Measurements from ENCODE around the gene PNRC1.
A peak's percentile ranks its signal among the peaks of the same experiment; 100 is the strongest.
"Not testable (repeated sequence)": the region's sequence is repeated elsewhere in the genome, so short reads cannot be mapped to it uniquely, and the experiment has no call there.

PNRC1 gene

DNA sequence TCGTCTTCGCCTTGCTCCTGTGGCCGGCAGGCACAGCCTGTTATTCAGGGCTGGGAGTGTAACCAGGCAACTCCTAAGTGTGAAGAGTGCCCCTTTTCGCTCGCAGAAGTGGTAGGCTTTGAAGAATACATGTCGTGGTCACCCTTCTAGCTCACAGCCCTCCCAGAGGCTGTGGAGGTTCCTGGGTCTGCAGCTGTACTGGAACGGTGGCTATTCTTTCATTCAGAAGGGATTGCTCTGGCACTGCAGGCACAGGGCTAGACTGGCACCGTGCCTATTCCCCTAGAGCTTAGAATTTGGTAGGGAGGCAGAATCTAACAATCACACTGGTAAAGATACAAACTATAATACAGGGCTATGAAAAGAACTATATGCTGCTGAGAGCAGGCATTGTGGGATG lies 38.4 kb downstream of the PNRC1 start:
- H3K27me3 Mint-ChIP-seq (ENCODE audit: low read depth, poor library complexity) = peaks cover 7% of the 10 kb centered on the region
- no peak overlapping the region for H3K27ac Mint-ChIP-seq
- no peaks in the 10 kb centered on the region for H3K9me3 Mint-ChIP-seq
- H3K4me1 Mint-ChIP-seq = peaks cover 22% of the 10 kb centered on the region
- H3K36me3 Mint-ChIP-seq (ENCODE audit: low read depth) = peaks cover 7% of the 10 kb centered on the region
- DNase-seq = no peak
- H3K4me3 Mint-ChIP-seq = peak overlapping the region; percentile 78
- TF ChIP-seq, protein P1, sequence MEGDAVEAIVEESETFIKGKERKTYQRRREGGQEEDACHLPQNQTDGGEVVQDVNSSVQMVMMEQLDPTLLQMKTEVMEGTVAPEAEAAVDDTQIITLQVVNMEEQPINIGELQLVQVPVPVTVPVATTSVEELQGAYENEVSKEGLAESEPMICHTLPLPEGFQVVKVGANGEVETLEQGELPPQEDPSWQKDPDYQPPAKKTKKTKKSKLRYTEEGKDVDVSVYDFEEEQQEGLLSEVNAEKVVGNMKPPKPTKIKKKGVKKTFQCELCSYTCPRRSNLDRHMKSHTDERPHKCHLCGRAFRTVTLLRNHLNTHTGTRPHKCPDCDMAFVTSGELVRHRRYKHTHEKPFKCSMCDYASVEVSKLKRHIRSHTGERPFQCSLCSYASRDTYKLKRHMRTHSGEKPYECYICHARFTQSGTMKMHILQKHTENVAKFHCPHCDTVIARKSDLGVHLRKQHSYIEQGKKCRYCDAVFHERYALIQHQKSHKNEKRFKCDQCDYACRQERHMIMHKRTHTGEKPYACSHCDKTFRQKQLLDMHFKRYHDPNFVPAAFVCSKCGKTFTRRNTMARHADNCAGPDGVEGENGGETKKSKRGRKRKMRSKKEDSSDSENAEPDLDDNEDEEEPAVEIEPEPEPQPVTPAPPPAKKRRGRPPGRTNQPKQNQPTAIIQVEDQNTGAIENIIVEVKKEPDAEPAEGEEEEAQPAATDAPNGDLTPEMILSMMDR (IDR thresholded peaks at IDR 0.05) = no peak

DNA sequence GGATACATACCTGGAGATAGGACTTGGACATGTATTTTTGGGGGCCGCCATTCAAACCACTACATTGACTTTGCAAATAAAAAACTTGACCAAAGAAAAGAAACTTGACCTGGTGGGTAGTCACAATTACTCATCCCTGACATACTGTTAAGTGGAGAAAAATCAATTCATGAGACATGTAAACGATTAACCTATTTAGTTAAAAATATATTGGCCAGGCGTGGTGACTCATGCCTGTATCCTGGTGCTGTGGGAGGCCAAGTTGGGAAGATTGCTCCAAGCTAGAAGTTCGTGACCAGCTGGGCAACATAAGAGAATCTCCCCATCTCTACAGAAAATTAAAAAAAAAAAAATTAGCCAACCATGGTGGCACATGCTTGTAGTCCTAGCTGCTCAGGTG lies 39.8 kb downstream of the PNRC1 start:
- DNase-seq = no peak
- TF ChIP-seq, protein P1 (IDR thresholded peaks at IDR 0.05) = no peak
- Mint-ChIP-seq H3K4me3 (no peak overlapping the region), H3K4me1 (peaks cover 22% of the 10 kb centered on the region), H3K9me3 (peaks cover 4% of the 10 kb centered on the region), H3K27me3 (ENCODE audit: low read depth, poor library complexity) (peaks cover 7% of the 10 kb centered on the region), H3K27ac (no peak overlapping the region), H3K36me3 (ENCODE audit: low read depth) (peaks cover 6% of the 10 kb centered on the region)

DNA sequence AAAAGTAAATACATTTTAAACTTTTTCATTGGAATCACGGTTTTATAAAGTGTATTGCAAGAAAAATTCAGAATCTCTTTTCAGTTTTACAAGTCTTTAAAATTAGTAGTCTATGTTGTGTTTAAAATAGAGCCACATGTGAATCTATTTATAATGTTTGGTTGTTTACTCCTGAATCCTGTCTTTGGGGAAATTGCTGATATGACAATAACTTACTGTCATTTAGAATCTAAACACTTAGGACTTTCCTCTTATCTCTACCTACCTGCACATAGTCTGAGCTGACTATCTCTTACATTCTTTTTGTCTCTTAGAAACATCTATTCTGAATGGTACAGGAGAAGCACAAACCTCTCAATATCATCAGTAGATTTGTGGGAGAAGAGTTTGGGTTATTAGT lies 41.4 kb downstream of the PNRC1 start:
- TF ChIP-seq, protein P1 (IDR thresholded peaks at IDR 0.05) = no peak

GRCh38 chr6:89122625-89123024 lies 42.1 kb downstream of the PNRC1 start:
- DNase-seq = no peak
- Mint-ChIP-seq H3K9me3 (peaks cover 13% of the 10 kb centered on the region), H3K27me3 (ENCODE audit: low read depth, poor library complexity) (peaks cover 7% of the 10 kb centered on the region), H3K4me1 (peaks cover 7% of the 10 kb centered on the region), H3K27ac (no peak overlapping the region), H3K4me3 (no peak overlapping the region), H3K36me3 (ENCODE audit: low read depth) (peaks cover 11% of the 10 kb centered on the region)
- TF ChIP-seq, protein P1 (IDR thresholded peaks at IDR 0.05) = no peak

More for the DNA sequence above, 41.4 kb downstream of the PNRC1 start:
- peaks cover 7% of the 10 kb centered on the region for H3K27me3 Mint-ChIP-seq (ENCODE audit: low read depth, poor library complexity)
- peaks cover 11% of the 10 kb centered on the region for H3K4me1 Mint-ChIP-seq
- H3K36me3 Mint-ChIP-seq (ENCODE audit: low read depth) = peaks cover 8% of the 10 kb centered on the region
- H3K4me3 Mint-ChIP-seq = no peak overlapping the region
- H3K27ac Mint-ChIP-seq = no peak overlapping the region
- peaks cover 7% of the 10 kb centered on the region for H3K9me3 Mint-ChIP-seq
- no peak for DNase-seq

- not testable (repeated sequence) for H3K4me3 Mint-ChIP-seq; H3K27me3 Mint-ChIP-seq (ENCODE audit: low read depth, poor library complexity); DNase-seq; H3K4me1 Mint-ChIP-seq
- H3K36me3 Mint-ChIP-seq (ENCODE audit: low read depth) = peaks cover 30% of the 10 kb centered on the region
- peaks cover 29% of the 10 kb centered on the region for H3K9me3 Mint-ChIP-seq
- H3K27ac Mint-ChIP-seq = peak overlapping the region; percentile 50
These were observed 47.7 kb downstream of the PNRC1 start for GRCh38 chr6:89128256-89128671.

GRCh38 chr6:89131599-89131998 lies 51.0 kb downstream of the PNRC1 start:
- Mint-ChIP-seq H3K36me3 (ENCODE audit: low read depth) (peaks cover 37% of the 10 kb centered on the region), H3K9me3 (peaks cover 34% of the 10 kb centered on the region), H3K4me1 (no peaks in the 10 kb centered on the region), H3K27ac (no peak overlapping the region), H3K4me3 (no peak overlapping the region), H3K27me3 (ENCODE audit: low read depth, poor library complexity) (peaks cover 5% of the 10 kb centered on the region)
- DNase-seq = no peak
- TF ChIP-seq, protein P1 (IDR thresholded peaks at IDR 0.05) = no peak
